MM.1S (cell line): ENCODE data around the gene CHERP.

Experiments used
- DNase-seq: peaks from one replicate; pipeline ENCODE4 v3.0.0-alpha.2; 2015
- H2AFZ ChIP-seq: fragments of 300-600 bp; sonication (generic); 2 replicates; pipeline ENCODE4 v1.6.0; 2016; ENCODE audit warnings: antibody characterized with exemption, low read length
- H3F3A ChIP-seq: fragments of 300-600 bp; sonication (generic); 2 replicates; pipeline ENCODE4 v1.6.1; 2016; ENCODE audit warnings: mild to moderate bottlenecking, antibody characterized with exemption, low read length, moderate library complexity, mixed read lengths; ENCODE audit not compliant: insufficient read depth
- H3K27ac ChIP-seq: fragments of 300-600 bp; sonication (generic); 2 replicates; pipeline ENCODE4 v1.5.1; 2016; ENCODE audit warnings: mild to moderate bottlenecking, low read length
- H3K27me3 ChIP-seq: fragments of 300-600 bp; sonication (generic); replicated peaks from 2 replicates; pipeline ENCODE4 v1.6.0; 2016; ENCODE audit warnings: low read length; ENCODE audit not compliant: insufficient read depth
- H3K36me3 ChIP-seq: fragments of 300-600 bp; sonication (generic); replicated peaks from 2 replicates; pipeline ENCODE4 v1.6.1; 2016; ENCODE audit warnings: mild to moderate bottlenecking, low read length, mixed read lengths; ENCODE audit not compliant: insufficient read depth
- H3K4me1 ChIP-seq: fragments of 300-600 bp; sonication (generic); 2 replicates; pipeline ENCODE4 v1.6.1; 2016; ENCODE audit warnings: low read length, mixed read lengths
- H3K4me2 ChIP-seq: fragments of 300-600 bp; sonication (generic); 2 replicates; pipeline ENCODE4 v1.6.0; 2016; ENCODE audit warnings: low read depth, low read length
- H3K4me3 ChIP-seq: fragments of 300-600 bp; sonication (generic); 2 replicates; pipeline ENCODE4 v1.5.1; 2016; ENCODE audit warnings: low read length, mixed read lengths
- H3K79me2 ChIP-seq: fragments of 300-600 bp; sonication (generic); 2 replicates; pipeline ENCODE4 v1.6.1; 2016; ENCODE audit warnings: mixed run types, low read length, mixed read lengths
- H3K9ac ChIP-seq: fragments of 300-600 bp; sonication (generic); 2 replicates; pipeline ENCODE4 v1.6.1; 2016; ENCODE audit warnings: low read length, mixed read lengths
- H3K9me2 ChIP-seq: fragments of 300-600 bp; sonication (generic); replicated peaks from 2 replicates; pipeline ENCODE4 v1.6.1; 2016; ENCODE audit warnings: mild to moderate bottlenecking, low read length, mixed read lengths; ENCODE audit not compliant: insufficient read depth
- H3K9me3 ChIP-seq: fragments of 300-600 bp; sonication (generic); replicated peaks from 2 replicates; pipeline ENCODE4 v1.6.1; 2016; ENCODE audit warnings: mild to moderate bottlenecking, low read length, mixed read lengths; ENCODE audit not compliant: insufficient read depth
- H4K20me1 ChIP-seq: fragments of 300-600 bp; sonication (generic); 2 replicates; pipeline ENCODE4 v1.6.1; 2016; ENCODE audit warnings: mild to moderate bottlenecking, low read length, moderate library complexity, mixed read lengths; ENCODE audit not compliant: insufficient read depth
- EZH2 ChIP-seq: fragments of 300-600 bp; sonication (generic); optimal IDR thresholded peaks from 2 replicates; pipeline ENCODE3; 2017; ENCODE audit warnings: low read depth, mild to moderate bottlenecking, antibody characterized with exemption, low read length, mixed read lengths
- EZH2phosphoT487 ChIP-seq: fragments of 300-600 bp; sonication (generic); IDR thresholded peaks from 2 replicates; pipeline ENCODE4 v1.6.1; 2018; ENCODE audit warnings: antibody characterized with exemption, low read length
- TF ChIP-seq, protein P1 (sequence below): fragments of 300-600 bp; sonication (generic); IDR thresholded peaks from 2 replicates; pipeline ENCODE4 v1.5.1; 2016; ENCODE audit warnings: antibody characterized with exemption, low read length, mixed read lengths

The CHERP gene

DNA sequence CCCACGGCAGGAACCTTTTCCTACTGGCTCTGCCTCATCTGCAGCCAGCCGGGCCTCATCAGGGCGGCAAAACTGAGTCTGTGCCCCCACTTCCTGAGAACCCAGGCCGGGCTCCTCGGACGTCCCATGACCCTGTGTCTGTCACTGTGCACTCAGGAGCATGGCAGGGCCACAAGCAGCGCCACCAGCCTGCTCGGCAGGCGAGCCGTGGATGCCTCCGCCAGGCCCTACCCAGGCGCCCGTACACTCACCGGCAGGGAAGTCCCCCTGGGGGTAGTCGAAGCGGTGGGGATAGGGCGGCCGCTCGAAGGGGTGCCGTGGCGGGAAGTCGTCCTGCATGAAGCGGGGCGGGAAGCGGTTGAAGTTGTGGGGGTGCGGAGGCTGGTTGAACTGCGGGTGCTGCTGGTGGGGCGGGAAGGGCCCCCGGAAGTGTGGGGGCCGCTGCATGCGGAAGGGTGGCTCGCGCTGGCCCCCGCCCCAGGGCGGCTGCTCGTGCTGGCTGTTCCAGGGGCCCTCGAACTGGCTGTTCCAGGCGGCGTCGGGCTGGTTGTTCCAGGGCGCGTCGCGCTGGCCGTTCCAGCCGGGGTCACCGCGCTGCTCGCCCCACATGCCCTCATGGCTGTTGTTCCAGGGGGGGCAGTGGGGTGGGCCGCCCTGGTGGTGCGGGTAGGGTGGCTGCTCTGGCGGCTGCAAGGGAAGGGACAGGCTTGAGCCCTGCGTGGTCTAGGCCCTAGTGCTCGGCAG lies 17.1 kb downstream of the CHERP start:
- Histone ChIP-seq H3K4me3 (no peak overlapping the region), H3K9me3 (no peaks in the 10 kb centered on the region), H3K36me3 (peaks cover 12% of the 10 kb centered on the region), H2AFZ (no peak overlapping the region), H3K9me2 (no peaks in the 10 kb centered on the region), H3F3A (no peaks in the 10 kb centered on the region), H3K27me3 (no peaks in the 10 kb centered on the region), H3K4me1 (no peaks in the 10 kb centered on the region), H3K27ac (no peak overlapping the region), H3K9ac (no peak overlapping the region), H3K4me2 (no peak overlapping the region), H3K79me2 (peaks cover 24% of the 10 kb centered on the region), H4K20me1 (no peaks in the 10 kb centered on the region)
- no peak for DNase-seq
- TF ChIP-seq, protein P1, sequence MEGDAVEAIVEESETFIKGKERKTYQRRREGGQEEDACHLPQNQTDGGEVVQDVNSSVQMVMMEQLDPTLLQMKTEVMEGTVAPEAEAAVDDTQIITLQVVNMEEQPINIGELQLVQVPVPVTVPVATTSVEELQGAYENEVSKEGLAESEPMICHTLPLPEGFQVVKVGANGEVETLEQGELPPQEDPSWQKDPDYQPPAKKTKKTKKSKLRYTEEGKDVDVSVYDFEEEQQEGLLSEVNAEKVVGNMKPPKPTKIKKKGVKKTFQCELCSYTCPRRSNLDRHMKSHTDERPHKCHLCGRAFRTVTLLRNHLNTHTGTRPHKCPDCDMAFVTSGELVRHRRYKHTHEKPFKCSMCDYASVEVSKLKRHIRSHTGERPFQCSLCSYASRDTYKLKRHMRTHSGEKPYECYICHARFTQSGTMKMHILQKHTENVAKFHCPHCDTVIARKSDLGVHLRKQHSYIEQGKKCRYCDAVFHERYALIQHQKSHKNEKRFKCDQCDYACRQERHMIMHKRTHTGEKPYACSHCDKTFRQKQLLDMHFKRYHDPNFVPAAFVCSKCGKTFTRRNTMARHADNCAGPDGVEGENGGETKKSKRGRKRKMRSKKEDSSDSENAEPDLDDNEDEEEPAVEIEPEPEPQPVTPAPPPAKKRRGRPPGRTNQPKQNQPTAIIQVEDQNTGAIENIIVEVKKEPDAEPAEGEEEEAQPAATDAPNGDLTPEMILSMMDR = no peak
- no peak for TF ChIP-seq EZH2
- no peak for TF ChIP-seq EZH2phosphoT487

DNA sequence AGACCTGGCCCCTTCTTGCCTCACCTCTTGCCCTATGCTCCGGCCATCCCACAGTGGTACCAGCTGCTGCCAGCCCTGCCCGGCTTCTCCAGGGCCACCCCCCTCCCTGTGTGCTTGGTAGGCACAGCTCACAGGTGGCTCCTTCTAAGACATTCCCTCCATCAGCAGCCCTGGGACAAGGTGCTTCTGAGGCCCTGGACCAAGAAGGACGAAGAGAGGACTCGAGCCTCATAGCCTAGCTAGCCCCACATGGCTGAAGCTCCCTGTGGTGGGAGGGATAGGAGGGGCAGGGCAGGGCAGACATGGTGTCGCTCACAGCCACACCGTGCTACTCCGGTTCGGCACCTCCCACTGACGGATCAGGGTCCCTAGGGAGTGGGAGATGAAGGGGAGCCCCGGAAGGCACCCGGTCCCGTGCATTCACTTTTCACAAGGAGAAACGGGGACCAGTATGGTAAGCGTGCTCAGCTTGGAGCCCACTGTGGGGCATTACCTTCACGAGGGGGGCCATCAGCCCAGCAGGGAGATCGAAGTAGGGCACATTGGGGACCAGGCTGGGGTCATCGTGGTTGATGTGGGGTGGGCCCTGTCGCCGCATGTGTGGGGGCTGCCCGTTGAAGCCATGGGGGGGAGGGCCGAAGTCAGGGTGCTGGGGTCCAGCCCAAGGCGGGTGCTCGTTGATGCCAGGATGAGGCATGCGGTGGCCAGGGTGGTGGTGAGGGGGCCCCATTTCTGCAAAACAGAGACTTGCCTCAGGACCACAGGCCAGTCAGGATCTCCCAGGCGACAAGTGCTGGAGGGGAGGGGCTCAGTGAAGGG lies 19.5 kb downstream of the CHERP start:
- Histone ChIP-seq H3K27ac (no peak overlapping the region), H3K36me3 (peaks cover 20% of the 10 kb centered on the region), H3F3A (no peaks in the 10 kb centered on the region), H3K4me2 (no peak overlapping the region), H3K9me2 (no peaks in the 10 kb centered on the region), H3K79me2 (peaks cover 22% of the 10 kb centered on the region), H3K4me1 (no peaks in the 10 kb centered on the region), H2AFZ (no peak overlapping the region), H3K9me3 (no peaks in the 10 kb centered on the region), H3K27me3 (no peaks in the 10 kb centered on the region), H4K20me1 (no peaks in the 10 kb centered on the region), H3K4me3 (no peak overlapping the region), H3K9ac (no peak overlapping the region)
- TF ChIP-seq EZH2phosphoT487 (no peak), EZH2 (no peak)
- TF ChIP-seq, protein P1 = no peak
- no peak for DNase-seq

DNA sequence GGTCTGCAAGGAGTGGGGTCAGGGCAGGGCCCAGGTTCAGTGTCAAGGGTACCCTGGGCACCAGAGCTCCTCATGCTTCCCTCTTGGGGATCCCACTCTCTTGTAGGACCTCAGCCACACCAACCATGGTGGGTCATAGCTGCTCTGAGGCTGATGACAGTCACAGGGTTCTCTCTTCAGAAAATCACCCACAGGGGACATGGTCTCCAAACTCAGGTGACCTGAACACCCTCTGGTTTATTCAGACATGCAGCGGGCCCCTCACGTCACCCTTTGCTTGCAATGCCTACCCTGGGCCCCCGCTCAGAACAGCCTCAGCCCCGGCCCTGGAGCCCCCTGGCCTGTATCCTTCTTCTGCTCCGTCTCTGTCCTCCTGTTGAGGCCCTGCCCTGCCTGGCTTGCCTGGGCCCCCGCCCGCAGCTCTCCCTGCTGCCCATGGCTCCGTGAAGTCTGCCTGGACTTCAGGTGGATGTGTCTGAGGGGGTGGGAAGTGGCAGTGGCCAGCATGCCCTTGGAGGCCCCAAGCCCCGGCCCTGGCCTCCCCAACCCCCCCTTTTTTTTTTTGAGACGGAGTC lies 20.4 kb downstream of the CHERP start:
- H4K20me1 ChIP-seq = no peaks in the 10 kb centered on the region
- no peak for DNase-seq
- H3K36me3 ChIP-seq = peaks cover 20% of the 10 kb centered on the region

More for the DNA sequence above, 20.4 kb downstream of the CHERP start:
- H3K4me3 ChIP-seq = no peak overlapping the region
- no peak overlapping the region for H3K27ac ChIP-seq
- H3K9me3 ChIP-seq = no peaks in the 10 kb centered on the region
- no peak overlapping the region for H3K4me2 ChIP-seq
- H3K79me2 ChIP-seq = peaks cover 15% of the 10 kb centered on the region; the same call in 1 of the 2 replicates
- TF ChIP-seq EZH2phosphoT487 (no peak), EZH2 (no peak)
- TF ChIP-seq, protein P1 = no peak
- no peak overlapping the region for H2AFZ ChIP-seq
- H3F3A ChIP-seq = no peaks in the 10 kb centered on the region
- no peaks in the 10 kb centered on the region for H3K9me2 ChIP-seq
- no peak overlapping the region for H3K9ac ChIP-seq
- no peaks in the 10 kb centered on the region for H3K27me3 ChIP-seq
- no peaks in the 10 kb centered on the region for H3K4me1 ChIP-seq
